GM23248 (cell line): ENCODE measurements around the gene ACAT1. TPM values are rescaled to one million over a fixed set of nuclear protein-coding genes. Genes with fewer than 3 reads are reported as not detected.
"Not testable (repeated sequence)": the region's sequence is repeated elsewhere in the genome, so short reads cannot be mapped to it uniquely, and the experiment has no call there.

ENCODE experiments used
- DNase-seq: peaks from one replicate; pipeline ENCODE4 v3.0.0-alpha.2; 2015
- H2AFZ ChIP-seq: fragments of 200-600 bp; sonication (generic); 2 replicates; pipeline ENCODE4 v1.6.1; 2016; ENCODE audit warnings: antibody characterized with exemption
- H3F3A ChIP-seq: fragments of 200-600 bp; sonication (generic); 2 replicates; pipeline ENCODE4 v1.6.1; 2016; ENCODE audit warnings: mild to moderate bottlenecking, antibody characterized with exemption, mixed run types; ENCODE audit not compliant: insufficient read depth
- H3K27ac ChIP-seq: fragments of 200-600 bp; sonication (generic); 2 replicates; pipeline ENCODE4 v1.5.1; 2016; ENCODE audit warnings: mild to moderate bottlenecking
- H3K27me3 ChIP-seq: fragments of 200-600 bp; sonication (generic); replicated peaks from 2 replicates; pipeline ENCODE4 v1.6.1; 2016; ENCODE audit warnings: mild to moderate bottlenecking; ENCODE audit not compliant: insufficient read depth
- H3K36me3 ChIP-seq: fragments of 200-600 bp; sonication (generic); 2 replicates; pipeline ENCODE4 v1.6.1; 2016; ENCODE audit warnings: low read depth, mild to moderate bottlenecking
- H3K4me1 ChIP-seq: fragments of 200-600 bp; sonication (generic); 2 replicates; pipeline ENCODE4 v1.6.1; 2016; ENCODE audit warnings: mild to moderate bottlenecking; ENCODE audit not compliant: insufficient read depth
- H3K4me2 ChIP-seq: fragments of 200-600 bp; sonication (generic); one replicate; pipeline ENCODE4 v1.6.1; 2016; ENCODE audit warnings: mild to moderate bottlenecking; ENCODE audit not compliant: unreplicated experiment
- H3K4me3 ChIP-seq: fragments of 200-600 bp; sonication (generic); 2 replicates; pipeline ENCODE4 v1.5.1; 2016; ENCODE audit warnings: mild to moderate bottlenecking
- H3K79me2 ChIP-seq: fragments of 200-600 bp; sonication (generic); 2 replicates; pipeline ENCODE4 v1.6.1; 2016; ENCODE audit warnings: mild to moderate bottlenecking; ENCODE audit not compliant: insufficient read depth
- H3K9ac ChIP-seq: fragments of 200-600 bp; sonication (generic); 2 replicates; pipeline ENCODE4 v1.6.1; 2016; ENCODE audit warnings: mild to moderate bottlenecking
- H3K9me2 ChIP-seq: fragments of 200-600 bp; sonication (generic); 2 replicates; pipeline ENCODE4 v1.6.1; 2016; ENCODE audit warnings: mixed run types, mild to moderate bottlenecking, moderate library complexity; ENCODE audit not compliant: insufficient read depth
- H3K9me3 ChIP-seq: fragments of 200-600 bp; sonication (generic); one replicate; pipeline ENCODE4 v1.6.1; 2017; ENCODE audit warnings: low read depth
- H4K20me1 ChIP-seq: fragments of 200-600 bp; sonication (generic); 2 replicates; pipeline ENCODE4 v1.6.0; 2016; ENCODE audit not compliant: insufficient read depth
- EZH2 ChIP-seq: fragments of 200-600 bp; sonication (generic); IDR thresholded peaks from 2 replicates; pipeline ENCODE4 v1.6.1; 2018; ENCODE audit warnings: antibody characterized with exemption, mild to moderate bottlenecking; ENCODE audit not compliant: insufficient read depth, poor library complexity, severe bottlenecking
- EZH2phosphoT487 ChIP-seq: fragments of 200-600 bp; sonication (generic); IDR thresholded peaks from 2 replicates; pipeline ENCODE4 v1.6.1; 2018; ENCODE audit warnings: antibody characterized with exemption, moderate library complexity, mild to moderate bottlenecking, low read depth; ENCODE audit not compliant: insufficient read depth
- WGBS, 2 experiments: methylation state at CpG; one replicate each; pipeline ENCODE4 v1.1.6; 2015 to 2017; ENCODE audit warnings: low lambda C conversion rate in 2 of 2, low coverage in 1 of 2; ENCODE audit errors: missing lambda C conversion rate in 2 of 2; 5-methylcytosine and 5-hydroxymethylcytosine counted together
- in situ Hi-C: fragments of 300-500 bp; cut with MboI; formaldehyde crosslinking; loops from 2 replicates; pipeline ENCODE4 v1.15.0; 2020
- polyA plus RNA-seq: library from polyadenylated mRNA; unstranded; fragments of >200 nt; fragmentation: Nextera tagmentation; extraction: Ambion mirVana; gene quantifications from 2 replicates; pipeline ENCODE4 v1.2.1, GENCODE V29; 2016
- total RNA-seq: library from RNA; depleted of rRNA; stranded (reverse); fragments of >200 nt; shearing (Covaris generic); gene quantifications from 2 replicates; pipeline ENCODE4 v1.2.3, GENCODE V29; 2014

ACAT1 gene
- total and polyA plus RNA-seq, 2 experiments from 2014 or later: 56.5 to 85.6 TPM

- no peak for TF ChIP-seq EZH2phosphoT487
- no peak for TF ChIP-seq EZH2
- no peaks in the 10 kb centered on the region for H3K9me3 ChIP-seq
- H3K4me2 ChIP-seq: no peak overlapping the region
These were observed 3.7 kb downstream of the ACAT1 start for GRCh38 chr11:108125096-108125495.

DNA sequence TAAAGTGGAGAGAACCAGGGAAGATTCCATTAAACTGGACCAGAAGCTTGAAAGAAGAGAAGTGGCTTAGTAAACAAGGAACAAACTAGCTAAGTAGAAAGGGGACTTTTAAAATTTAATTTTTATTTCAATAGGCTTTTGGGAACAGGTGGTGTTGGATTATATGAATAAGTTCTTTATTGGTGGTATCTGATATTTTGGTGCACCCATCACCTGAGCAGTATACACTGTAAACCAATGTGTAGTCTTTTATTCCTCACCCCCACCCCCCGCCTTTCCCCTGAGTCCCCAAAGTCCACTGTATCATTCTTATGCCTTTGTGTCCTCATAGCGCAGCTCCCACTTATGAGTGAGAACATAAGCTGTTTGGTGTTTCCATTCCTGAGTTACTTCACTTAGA, 7.4 kb downstream of the ACAT1 start:
- Histone ChIP-seq H4K20me1 (no peaks in the 10 kb centered on the region), H3K79me2 (peaks cover 52% of the 10 kb centered on the region), H3K4me2 (no peak overlapping the region), H3K36me3 (0 out of 2 replicates have a peak, but pooled peaks cover 4% of the 10 kb centered on the region), H3K27ac (no peak overlapping the region), H3K4me1 (peaks cover 15% of the 10 kb centered on the region; the same call in 1 of the 2 replicates), H3F3A (peaks cover 5% of the 10 kb centered on the region; the same call in 1 of the 2 replicates), H3K9me2 (no peaks in the 10 kb centered on the region), H3K9me3 (no peaks in the 10 kb centered on the region), H3K27me3 (no peaks in the 10 kb centered on the region), H3K9ac (no peak overlapping the region), H2AFZ (no peak overlapping the region), H3K4me3 (no peak overlapping the region)
- WGBS, 2 experiments: 100% methylated on average over 2 of the region's 2 CpGs
- no peak for TF ChIP-seq EZH2phosphoT487
- no peak for TF ChIP-seq EZH2
- DNase-seq: no peak
- in situ Hi-C loops: no loop called here

More at GRCh38 chr11:108125096-108125495, 3.7 kb downstream of the ACAT1 start:
- H2AFZ ChIP-seq: no peak overlapping the region
- H3F3A ChIP-seq: no peaks in the 10 kb centered on the region; the same call in 1 of the 2 replicates
- H4K20me1 ChIP-seq: no peaks in the 10 kb centered on the region
- 90 to 96% methylated on average over 5 of the region's 5 CpGs for WGBS, 2 experiments
- H3K36me3 ChIP-seq: no peaks in the 10 kb centered on the region
- in situ Hi-C loops: no loop called here
- peaks cover 63% of the 10 kb centered on the region for H3K79me2 ChIP-seq
- peaks cover 11% of the 10 kb centered on the region for H3K4me1 ChIP-seq
- no peaks in the 10 kb centered on the region for H3K27me3 ChIP-seq
- no peak overlapping the region for H3K4me3 ChIP-seq
- no peak overlapping the region for H3K27ac ChIP-seq
- no peak overlapping the region for H3K9ac ChIP-seq
- H3K9me2 ChIP-seq: no peaks in the 10 kb centered on the region
- DNase-seq: no peak

- Histone ChIP-seq H3F3A (peaks cover 19% of the 10 kb centered on the region; the same call in 1 of the 2 replicates), H3K9ac (no peak overlapping the region), H3K9me3 (no peaks in the 10 kb centered on the region), H3K79me2 (peaks cover 27% of the 10 kb centered on the region; the same call in 1 of the 2 replicates), H3K4me2 (peak overlapping the region; percentile 2), H3K4me3 (no peak overlapping the region), H3K9me2 (no peaks in the 10 kb centered on the region), H4K20me1 (no peaks in the 10 kb centered on the region), H3K4me1 (peaks cover 12% of the 10 kb centered on the region; the same call in 1 of the 2 replicates), H3K27ac (peak overlapping the region; percentile 51), H3K27me3 (no peaks in the 10 kb centered on the region), H2AFZ (no peak overlapping the region), H3K36me3 (peaks cover 8% of the 10 kb centered on the region; the same call in 1 of the 2 replicates)
- peak; percentile 68 for DNase-seq
- no peak for TF ChIP-seq EZH2
- in situ Hi-C loops: no loop called here
- WGBS, 2 experiments: 10 to 41% methylated on average over 1 of the region's 1 CpG
These were observed 10.6 kb downstream of the ACAT1 start for GRCh38 chr11:108131993-108132392.

DNA sequence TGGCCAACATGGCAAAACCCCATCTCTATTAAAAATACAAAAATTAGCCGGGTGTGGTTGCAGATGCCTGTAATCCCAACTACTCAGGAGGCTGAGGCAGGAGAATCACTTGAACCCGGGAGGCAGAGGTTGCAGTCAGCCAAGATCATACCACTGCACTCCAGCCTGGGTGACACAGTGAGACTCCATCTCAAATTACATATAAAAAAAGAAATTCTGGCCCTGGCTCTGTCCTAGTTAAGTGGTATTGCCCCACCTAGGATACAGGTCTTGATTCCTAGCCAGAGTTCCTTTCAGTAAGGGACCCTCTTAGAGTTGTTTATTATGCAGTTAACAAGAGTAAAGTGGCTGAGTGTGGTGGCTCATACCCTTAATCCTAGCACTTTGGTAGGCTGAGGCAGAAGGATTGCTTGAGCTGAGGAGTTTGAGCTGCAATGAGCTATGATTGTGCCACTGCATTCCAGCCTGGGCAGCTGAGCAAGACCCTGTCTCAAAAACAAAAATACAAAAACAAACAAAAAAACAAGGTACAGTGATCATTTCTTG, 11.7 kb downstream of the ACAT1 start:
- 95 to 100% methylated on average over 2 of the region's 2 CpGs for WGBS, 2 experiments

More for the DNA sequence above, 11.7 kb downstream of the ACAT1 start:
- H3F3A ChIP-seq: peaks cover 22% of the 10 kb centered on the region; the same call in 1 of the 2 replicates
- H3K4me2 ChIP-seq, in situ Hi-C loops, H3K27ac ChIP-seq, H4K20me1 ChIP-seq, H3K9ac ChIP-seq, DNase-seq, H3K9me2 ChIP-seq, H2AFZ ChIP-seq, H3K36me3 ChIP-seq, H3K27me3 ChIP-seq, H3K9me3 ChIP-seq, H3K4me3 ChIP-seq: not testable (repeated sequence)
- H3K4me1 ChIP-seq: peaks cover 12% of the 10 kb centered on the region; the same call in 1 of the 2 replicates
- H3K79me2 ChIP-seq: peaks cover 27% of the 10 kb centered on the region; the same call in 1 of the 2 replicates
